ENCODE measurements around the gene SMS.

GRCh38 chrX:22041907-22042530, 101.5 kb downstream of the SMS start:
- TF ChIP-seq CTCF (IDR thresholded peaks at IDR 0.05) (no peak), POLR2AphosphoS5 (IDR thresholded peaks at IDR 0.05) (no peak), POLR2A (IDR thresholded peaks at IDR 0.05) (no peak)
